Activated CD4-positive, alpha-beta T cell treated with anti-CD3 and anti-CD28 coated beads for 24 hours (primary cell): Measurements from ENCODE around the gene MGST3.
"Not testable (repeated sequence)": the region's sequence is repeated elsewhere in the genome, so short reads cannot be mapped to it uniquely, and the experiment has no call there.

Source experiments
- DNase-seq, 2 donors: peaks; one replicate each; pipeline ENCODE4 v3.0.0-alpha.2; 2020; ENCODE audit warnings: low read depth in 2 of 2

MGST3 gene

GRCh38 chr1:165697881-165698760 is 67.1 kb downstream of the MGST3 start, which contains the start of gene ALDH9A1:
Gene ALDH9A1, minus strand, starts transcription at chr1:165698562. Its CDS starts 4 bp downstream, at chr1:165698558.
- peak; percentile 77 to 90 for DNase-seq

DNA sequence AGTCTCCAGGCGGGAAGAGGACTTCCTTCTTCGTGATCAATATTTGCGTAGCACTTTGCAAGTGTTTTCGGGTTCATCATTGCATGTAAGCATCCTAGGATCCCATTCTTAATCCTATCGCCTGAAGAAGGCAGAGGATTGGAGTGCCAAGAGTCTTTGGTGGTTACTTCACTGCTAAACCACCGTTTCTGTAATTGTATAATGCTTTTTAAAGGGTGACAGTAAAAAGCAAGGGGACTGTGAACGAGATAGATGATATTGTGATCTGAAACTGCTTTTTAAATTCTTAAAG is 67.7 kb downstream of the MGST3 start:
- DNase-seq, result no peak

- DNase-seq, result no peak
These were observed 68.5 kb downstream of the MGST3 start for GRCh38 chr1:165699577-165699976.

- DNase-seq, result not testable (repeated sequence)
These were observed 70.9 kb downstream of the MGST3 start for GRCh38 chr1:165701922-165702321.

GRCh38 chr1:165703648-165704047 is 72.6 kb downstream of the MGST3 start:
- no peak for DNase-seq
